GM21529 (cell line): ENCODE measurements around the gene ITGB2.
"Not testable (repeated sequence)": the region's sequence is repeated elsewhere in the genome, so short reads cannot be mapped to it uniquely, and the experiment has no call there.

ENCODE experiments used
- ATAC-seq: cut with Tn5 transposase; IDR thresholded peaks from one replicate; pipeline ENCODE4 v1.9.1; 2021; ENCODE audit not compliant: unreplicated experiment

ITGB2 gene

GRCh38 chr21:44927587-44928461 is 7.1 kb upstream of the ITGB2 start:
- ATAC-seq, result peak; percentile 39

GRCh38 chr21:44927259-44927586 is 6.5 kb upstream of the ITGB2 start:
- ATAC-seq, result no peak

GRCh38 chr21:44926331-44927101 is 5.8 kb upstream of the ITGB2 start:
- ATAC-seq, result no peak

GRCh38 chr21:44925378-44925755 is 4.7 kb upstream of the ITGB2 start:
- ATAC-seq, result no peak

GRCh38 chr21:44924606-44925377 is 4.1 kb upstream of the ITGB2 start:
- ATAC-seq, result no peak

- ATAC-seq, result no peak
Observed at GRCh38 chr21:44923480-44924084, 2.9 kb upstream of the ITGB2 start.

- no peak for ATAC-seq
Observed at GRCh38 chr21:44921928-44922327, 1.2 kb upstream of the ITGB2 start.

- ATAC-seq, result peak; percentile 15
Observed at GRCh38 chr21:44919913-44920693, 596 bp downstream of the ITGB2 start.

- ATAC-seq, result no peak
Observed at GRCh38 chr21:44919111-44919912, 1.4 kb downstream of the ITGB2 start.

GRCh38 chr21:44918581-44919033 is 2.1 kb downstream of the ITGB2 start:
- ATAC-seq, result no peak

- ATAC-seq, result no peak
Observed at GRCh38 chr21:44918107-44918470, 2.6 kb downstream of the ITGB2 start.

- ATAC-seq, result no peak
Observed at GRCh38 chr21:44917446-44918106, 3.1 kb downstream of the ITGB2 start.

GRCh38 chr21:44916965-44917364 is 3.7 kb downstream of the ITGB2 start:
- ATAC-seq, result no peak

- ATAC-seq, result peak; percentile 69
Observed at GRCh38 chr21:44914176-44914874, 6.4 kb downstream of the ITGB2 start.

GRCh38 chr21:44913425-44914175 is 7.1 kb downstream of the ITGB2 start:
- ATAC-seq, result no peak

- not testable (repeated sequence) for ATAC-seq
Observed at GRCh38 chr21:44912506-44913412, 7.9 kb downstream of the ITGB2 start.

GRCh38 chr21:44912158-44912473 is 8.6 kb downstream of the ITGB2 start:
- no peak for ATAC-seq
